ENCODE data around the gene BTF3L4.

DNA sequence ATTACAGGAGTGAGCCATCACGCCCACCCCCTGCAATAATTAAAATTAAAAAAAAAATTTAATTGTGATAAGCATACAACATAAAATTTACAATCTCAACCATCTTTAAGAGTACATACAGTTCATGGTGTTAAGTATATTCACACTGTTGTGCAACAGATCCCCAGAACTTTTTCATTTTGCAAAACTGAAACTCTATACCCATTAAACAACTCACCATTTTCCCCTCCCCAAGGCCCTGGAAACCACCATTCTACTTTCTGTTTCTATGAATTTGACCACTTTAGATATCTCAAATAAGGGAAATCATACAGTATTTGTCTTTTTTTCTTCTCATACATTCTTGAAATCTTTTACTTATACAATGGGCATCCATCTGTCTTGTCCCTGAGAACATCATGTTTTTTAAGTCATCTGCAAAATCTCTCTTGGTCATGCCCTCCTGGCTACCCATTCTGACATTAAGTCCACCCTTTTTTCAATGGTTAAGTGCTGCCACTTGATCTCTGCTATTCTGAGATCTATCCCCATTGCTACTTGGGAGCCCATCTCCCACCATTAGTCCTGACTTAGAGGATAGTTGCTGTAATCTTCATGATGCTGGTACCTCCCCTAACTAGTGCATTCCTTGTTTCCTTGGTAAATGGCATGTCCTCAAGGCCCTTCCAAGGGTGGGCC lies 46.4 kb downstream of the BTF3L4 start:
- TF ChIP-seq, protein P1, sequence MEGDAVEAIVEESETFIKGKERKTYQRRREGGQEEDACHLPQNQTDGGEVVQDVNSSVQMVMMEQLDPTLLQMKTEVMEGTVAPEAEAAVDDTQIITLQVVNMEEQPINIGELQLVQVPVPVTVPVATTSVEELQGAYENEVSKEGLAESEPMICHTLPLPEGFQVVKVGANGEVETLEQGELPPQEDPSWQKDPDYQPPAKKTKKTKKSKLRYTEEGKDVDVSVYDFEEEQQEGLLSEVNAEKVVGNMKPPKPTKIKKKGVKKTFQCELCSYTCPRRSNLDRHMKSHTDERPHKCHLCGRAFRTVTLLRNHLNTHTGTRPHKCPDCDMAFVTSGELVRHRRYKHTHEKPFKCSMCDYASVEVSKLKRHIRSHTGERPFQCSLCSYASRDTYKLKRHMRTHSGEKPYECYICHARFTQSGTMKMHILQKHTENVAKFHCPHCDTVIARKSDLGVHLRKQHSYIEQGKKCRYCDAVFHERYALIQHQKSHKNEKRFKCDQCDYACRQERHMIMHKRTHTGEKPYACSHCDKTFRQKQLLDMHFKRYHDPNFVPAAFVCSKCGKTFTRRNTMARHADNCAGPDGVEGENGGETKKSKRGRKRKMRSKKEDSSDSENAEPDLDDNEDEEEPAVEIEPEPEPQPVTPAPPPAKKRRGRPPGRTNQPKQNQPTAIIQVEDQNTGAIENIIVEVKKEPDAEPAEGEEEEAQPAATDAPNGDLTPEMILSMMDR (IDR thresholded peaks at IDR 0.05), result no peak
- no peak for TF ChIP-seq FOXP1 (CRISPR knock-in tag; IDR thresholded peaks at IDR 0.05; ENCODE audit: borderline replicate concordance)
- no peak for TF ChIP-seq CBFB (CRISPR knock-in tag; IDR thresholded peaks at IDR 0.05; ENCODE audit: low read depth)
